Right lobe of liver (tissue), 6 donors: ENCODE data around the gene MAPT. TPM values are rescaled to one million over a fixed set of nuclear protein-coding genes. Genes with fewer than 3 reads are reported as not detected.
A peak's percentile ranks its signal among the peaks of the same experiment; 100 is the strongest.

Source experiments
- ATAC-seq, 4 donors: fragments of 200-7000 bp; cut with Tn5 transposase; one replicate each; pipeline ENCODE4 v1.9.1; 2020; ENCODE audit warnings: mild to moderate bottlenecking in 4 of 4, moderate library complexity in 4 of 4
- DNase-seq, 3 donors: peaks; one replicate each; pipeline ENCODE4 v3.0.0-alpha.2; 2020
- H3K27ac ChIP-seq, 3 donors: fragments of 200-600 bp; one replicate each; pipeline ENCODE4 v1.8.0; 2022
- H3K27me3 ChIP-seq, 2 donors: fragments of 200-600 bp; one replicate each; pipeline ENCODE4 v1.8.0; 2022
- H3K36me3 ChIP-seq, 4 donors: fragments of 200-600 bp; sonication (generic) in 1 of 4; one replicate each; pipeline versions ENCODE4 v1.5.1 to v1.8.0; 2017 to 2022; ENCODE audit warnings: control low read depth in 1 of 4
- H3K4me1 ChIP-seq, 4 donors: fragments of 200-600 bp; sonication (generic) in 1 of 4; one replicate each; pipeline versions ENCODE4 v1.5.1 to v1.8.0; 2017 to 2022; ENCODE audit warnings: control low read depth in 1 of 4
- H3K4me3 ChIP-seq, 3 donors: fragments of 200-600 bp; one replicate each; pipeline ENCODE4 v1.8.0; 2022
- H3K9me3 ChIP-seq, 4 donors: fragments of 200-600 bp; sonication (generic) in 1 of 4; one replicate each; pipeline versions ENCODE4 v1.5.1 to v1.8.0; 2017 to 2022; ENCODE audit warnings: control low read depth in 1 of 4
- POLR2A ChIP-seq: fragments of 450-650 bp; IDR thresholded peaks from one replicate; pipeline ENCODE4 v1.6.1; 2017; ENCODE audit warnings: antibody characterized with exemption, mild to moderate bottlenecking
- WGBS: methylation state at CpG from one replicate; pipeline ENCODE4 v1.1.6; 2018; ENCODE audit warnings: low coverage, low lambda C conversion rate; ENCODE audit not compliant: insufficient coverage; ENCODE audit errors: missing lambda C conversion rate; 5-methylcytosine and 5-hydroxymethylcytosine counted together
- intact Hi-C, 2 donors: fragments of 100-400 bp; cut with DNase I; formaldehyde crosslinking; loops; one replicate each; pipeline versions ENCODE4 v1.11.2 to v1.14.1; 2022
- total RNA-seq, 6 experiments: library from RNA; depleted of rRNA in 2 of 6; stranded (reverse); fragments of >200 nt in 2 of 6; fragmentation: NEBNext Ultra II Directional in 3 of 6; extraction: Animal tissue kit (Norgen Biotek cat#: 25700) in 3 of 6; gene quantifications; one replicate each; pipeline versions ENCODE4 v1.1.0 to v1.2.4, GENCODE V29; 2016 to 2023
- TF ChIP-seq, protein P1 (sequence below), 4 donors: fragments of 200-600 bp in 3 of 4; fragments of 450-650 bp in 1 of 4; IDR thresholded peaks; one replicate each; pipeline versions ENCODE4 v1.5.1 to v1.8.0; 2016 to 2022; ENCODE audit warnings: antibody characterized with exemption in 4 of 4, mild to moderate bottlenecking in 2 of 4
- donor health status: DM: no; HTN: yes; CAD: no.
- donor health status: DM: no; HTN: no; CAD: no.
- donor health status: DM: no; HTN: no; CAD: no.
- donor health status: DM: no; HTN: yes; CAD: no.
- donor health status: DM: no; HTN: yes; CAD: no.

MAPT gene
- total RNA-seq, 6 experiments from 2014 or later, result 0.39 to 4.9 (median 0.59) TPM

DNA sequence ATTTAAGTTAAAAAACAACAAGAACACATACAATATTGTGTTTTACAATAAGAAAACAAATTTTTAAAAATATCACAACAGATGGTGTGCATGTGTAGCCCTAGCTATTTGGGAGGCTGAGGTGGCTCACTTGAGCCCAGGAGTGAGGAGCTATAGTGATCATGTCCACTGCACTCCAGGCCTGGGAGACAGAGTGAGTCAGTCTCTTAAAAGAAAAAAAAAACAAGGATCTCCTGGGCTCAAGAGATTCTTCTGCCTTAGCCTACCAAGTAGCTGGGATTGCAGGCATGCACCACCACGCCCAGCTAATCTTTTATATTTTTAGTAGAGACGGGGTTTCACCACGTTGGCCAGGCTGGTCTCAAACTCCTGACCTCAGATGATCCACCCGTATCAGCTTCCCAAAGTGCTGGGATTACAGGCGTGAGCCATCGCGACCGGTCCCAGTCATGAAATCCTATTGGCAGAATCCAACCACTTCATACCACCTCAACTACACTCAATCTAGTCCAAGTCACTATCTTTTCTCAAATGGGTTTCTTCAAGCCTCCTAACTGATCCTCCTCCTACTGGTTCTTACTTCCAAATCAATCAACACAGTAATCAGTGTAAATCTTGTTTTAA lies 159.7 kb downstream of the MAPT start:
- ATAC-seq, result no peak
- TF ChIP-seq POLR2A, result no peak
- Histone ChIP-seq H3K27ac (no peak overlapping the region), H3K36me3 (peaks cover 0 to 18% (median 10%) of the 10 kb centered on the region in 4 donors), H3K27me3 (no peaks in the 10 kb centered on the region), H3K4me3 (no peak overlapping the region), H3K4me1 (peaks cover 0 to 27% (median 5%) of the 10 kb centered on the region in 4 donors), H3K9me3 (no peaks in the 10 kb centered on the region)
- DNase-seq, result no peak
- WGBS, result 95% methylated on average over 4 of the region's 8 CpGs
- intact Hi-C loops, result no loop called here

DNA sequence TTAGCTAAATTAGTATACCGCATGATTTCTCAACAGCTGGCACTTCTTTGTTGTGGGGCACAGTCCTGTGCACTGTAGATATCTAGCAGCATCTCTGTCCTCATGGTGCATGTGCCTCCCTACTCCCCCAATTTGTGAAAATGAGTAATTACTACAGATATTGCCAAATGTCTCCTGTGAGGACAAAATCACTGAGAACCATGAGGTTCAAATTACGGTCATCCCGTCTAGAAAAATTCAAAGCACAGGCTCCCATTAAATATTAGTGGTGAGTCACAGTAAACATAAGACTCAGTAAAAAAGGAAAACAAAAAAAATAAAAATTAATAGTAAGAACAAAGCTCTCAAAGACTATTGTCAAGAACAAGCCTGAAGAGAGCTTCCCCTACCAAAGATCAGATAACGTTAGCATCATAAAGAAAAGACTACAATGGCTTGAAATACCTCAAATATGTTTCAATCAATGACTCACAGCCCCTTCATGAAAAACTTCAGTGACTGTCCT lies 162.5 kb downstream of the MAPT start:
- ATAC-seq, result peak in 3 of 4 donors; percentile 50 to 68 (median 59)
- H3K36me3 ChIP-seq, result peaks cover 0 to 3% (median 0%) of the 10 kb centered on the region in 4 donors
- no peak for DNase-seq
- no peaks in the 10 kb centered on the region for H3K9me3 ChIP-seq
- H3K4me1 ChIP-seq, result peaks cover 0 to 15% (median 1%) of the 10 kb centered on the region in 4 donors
- no peak overlapping the region for H3K27ac ChIP-seq
- WGBS, result 50% methylated on average over 4 of the region's 4 CpGs
- no peaks in the 10 kb centered on the region for H3K27me3 ChIP-seq
- TF ChIP-seq, protein P1, sequence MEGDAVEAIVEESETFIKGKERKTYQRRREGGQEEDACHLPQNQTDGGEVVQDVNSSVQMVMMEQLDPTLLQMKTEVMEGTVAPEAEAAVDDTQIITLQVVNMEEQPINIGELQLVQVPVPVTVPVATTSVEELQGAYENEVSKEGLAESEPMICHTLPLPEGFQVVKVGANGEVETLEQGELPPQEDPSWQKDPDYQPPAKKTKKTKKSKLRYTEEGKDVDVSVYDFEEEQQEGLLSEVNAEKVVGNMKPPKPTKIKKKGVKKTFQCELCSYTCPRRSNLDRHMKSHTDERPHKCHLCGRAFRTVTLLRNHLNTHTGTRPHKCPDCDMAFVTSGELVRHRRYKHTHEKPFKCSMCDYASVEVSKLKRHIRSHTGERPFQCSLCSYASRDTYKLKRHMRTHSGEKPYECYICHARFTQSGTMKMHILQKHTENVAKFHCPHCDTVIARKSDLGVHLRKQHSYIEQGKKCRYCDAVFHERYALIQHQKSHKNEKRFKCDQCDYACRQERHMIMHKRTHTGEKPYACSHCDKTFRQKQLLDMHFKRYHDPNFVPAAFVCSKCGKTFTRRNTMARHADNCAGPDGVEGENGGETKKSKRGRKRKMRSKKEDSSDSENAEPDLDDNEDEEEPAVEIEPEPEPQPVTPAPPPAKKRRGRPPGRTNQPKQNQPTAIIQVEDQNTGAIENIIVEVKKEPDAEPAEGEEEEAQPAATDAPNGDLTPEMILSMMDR (IDR thresholded peaks at IDR 0.05), result no peak
- no peak for TF ChIP-seq POLR2A
- intact Hi-C loops, result no loop called here
- H3K4me3 ChIP-seq, result no peak overlapping the region

DNA sequence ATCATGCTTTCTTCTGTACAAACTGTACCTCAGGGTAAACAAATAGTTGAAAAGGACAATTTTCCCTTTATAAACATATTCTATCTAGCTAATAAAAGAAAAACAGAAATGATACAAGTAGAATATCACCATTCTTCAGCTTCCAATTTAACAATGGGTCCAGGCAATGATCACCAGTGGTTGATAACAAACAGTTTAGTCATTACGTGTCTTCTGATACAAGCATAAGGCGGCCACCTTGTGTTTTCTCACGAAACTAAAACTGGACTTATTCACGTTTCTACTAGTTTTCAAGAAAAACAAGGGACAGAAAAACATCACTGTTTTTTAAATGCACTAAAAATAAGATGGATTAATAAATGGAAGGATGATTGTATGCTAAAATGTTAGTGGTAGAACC lies 163.0 kb downstream of the MAPT start:
- no peak for TF ChIP-seq POLR2A
- TF ChIP-seq, protein P1 (IDR thresholded peaks at IDR 0.05), result no peak
- Histone ChIP-seq H3K4me1 (peaks cover 0 to 10% (median 0%) of the 10 kb centered on the region in 4 donors), H3K27ac (no peak overlapping the region), H3K4me3 (no peak overlapping the region), H3K36me3 (peaks cover 0 to 3% (median 0%) of the 10 kb centered on the region in 4 donors), H3K27me3 (no peaks in the 10 kb centered on the region), H3K9me3 (no peaks in the 10 kb centered on the region)
- 88% methylated on average over 4 of the region's 4 CpGs for WGBS
- ATAC-seq (no peak), DNase-seq (no peak)
- intact Hi-C loops, result no loop called here

DNA sequence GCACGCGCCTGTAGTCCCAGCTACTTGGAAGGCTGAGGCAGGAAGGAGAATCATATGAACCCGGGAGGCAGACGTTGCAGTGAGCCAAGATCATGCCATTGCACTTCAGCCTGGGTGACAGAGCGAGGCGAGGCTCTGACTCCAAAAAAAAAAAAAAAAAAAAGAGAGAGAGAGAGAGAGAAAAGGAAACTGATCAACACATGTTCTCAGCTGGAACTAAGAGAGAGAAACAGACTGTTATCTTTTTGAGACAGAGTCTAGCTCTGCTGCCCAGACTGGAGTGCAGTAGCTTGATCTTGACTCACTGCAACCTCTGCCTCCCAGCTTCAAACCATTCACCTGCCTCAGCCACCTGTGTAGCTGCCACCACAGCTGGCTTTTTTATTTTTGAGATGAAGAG lies 165.1 kb downstream of the MAPT start:
- Histone ChIP-seq H3K9me3 (no peaks in the 10 kb centered on the region), H3K36me3 (peaks cover 0 to 3% (median 0%) of the 10 kb centered on the region in 4 donors), H3K4me3 (no peak overlapping the region), H3K4me1 (peaks cover 0 to 7% (median 0%) of the 10 kb centered on the region in 4 donors), H3K27me3 (no peaks in the 10 kb centered on the region), H3K27ac (no peak overlapping the region)
- WGBS, result no CpG with 5 or more reads among the region's 6 CpGs
- ATAC-seq (no peak), DNase-seq (no peak)
- intact Hi-C loops, result no loop called here
- TF ChIP-seq POLR2A, result no peak
- TF ChIP-seq, protein P1 (IDR thresholded peaks at IDR 0.05), result no peak

DNA sequence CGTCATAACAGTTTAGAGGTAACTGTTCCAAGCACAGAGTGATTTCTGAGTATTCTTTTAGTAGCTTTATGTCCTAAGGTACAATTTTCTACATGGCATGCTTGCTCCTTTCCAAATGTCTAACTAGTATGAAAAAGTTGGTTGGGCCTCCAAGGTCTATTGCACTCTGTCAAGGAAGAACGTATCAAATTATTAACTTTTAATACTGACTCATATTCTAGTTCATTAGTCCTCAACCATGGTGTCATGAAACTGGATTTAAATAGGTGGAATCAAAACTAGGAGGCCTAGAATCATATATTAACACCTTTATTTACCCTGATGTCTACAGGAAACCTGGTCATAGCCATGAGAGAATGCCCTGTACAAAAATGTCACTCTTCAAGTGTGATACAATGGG lies 166.1 kb downstream of the MAPT start:
- Histone ChIP-seq H3K36me3 (peaks cover 0 to 3% (median 0%) of the 10 kb centered on the region in 4 donors), H3K27me3 (no peaks in the 10 kb centered on the region), H3K4me1 (peaks cover 0 to 7% (median 0%) of the 10 kb centered on the region in 4 donors), H3K9me3 (no peaks in the 10 kb centered on the region), H3K27ac (no peak overlapping the region), H3K4me3 (no peak overlapping the region)
- no peak for DNase-seq
- no peak for ATAC-seq
- no peak for TF ChIP-seq POLR2A
- TF ChIP-seq, protein P1 (IDR thresholded peaks at IDR 0.05), result no peak
- intact Hi-C loops, result no loop called here
- WGBS, result 71% methylated on average over 2 of the region's 2 CpGs
